Measurements from ENCODE around the gene CRACR2B.

CRACR2B gene

DNA sequence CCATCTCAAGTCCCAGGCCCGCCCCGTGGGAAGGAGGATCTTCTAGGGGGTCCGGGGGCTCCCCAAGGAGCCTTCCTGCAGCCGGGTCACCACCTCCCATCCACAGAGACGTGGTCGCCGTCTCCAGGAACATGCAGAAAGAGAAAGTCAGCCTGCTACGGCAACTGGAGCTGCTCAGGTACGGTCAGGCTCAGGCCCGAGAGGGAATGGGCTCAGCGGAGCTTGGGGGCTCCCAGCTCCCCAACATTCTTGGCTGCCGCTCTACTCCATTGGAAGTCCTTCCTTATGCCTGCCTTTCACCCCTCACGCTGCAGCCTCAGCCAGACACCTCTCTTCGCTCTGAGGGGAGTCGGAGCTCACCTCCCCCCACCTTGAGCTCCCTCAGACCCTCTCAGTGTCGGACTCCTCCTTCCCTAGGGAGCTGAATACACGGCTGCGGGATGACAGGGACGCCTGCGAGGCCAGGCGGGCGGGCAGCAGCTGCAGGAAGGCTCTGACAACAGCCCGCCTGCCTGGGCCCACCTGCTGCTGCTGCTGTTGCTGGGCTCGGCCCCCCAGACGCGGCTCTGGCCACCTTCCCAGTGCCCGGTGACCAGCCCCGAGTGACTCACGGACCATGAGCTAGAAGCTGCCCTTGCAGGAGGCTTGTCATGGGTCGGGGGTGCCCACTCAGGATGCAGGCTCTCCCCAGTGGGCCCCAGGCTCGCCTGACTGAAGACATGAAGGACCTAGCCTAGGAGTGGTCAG lies 3.6 kb downstream of the CRACR2B start:
- in situ Hi-C loops (cut with MboI; ENCODE audit: low sequenced_read_pairs, unreplicated experiment) = no loop called here
- DNase-seq (ENCODE audit: low spot score) = no peak
- TF ChIP-seq, protein P1, sequence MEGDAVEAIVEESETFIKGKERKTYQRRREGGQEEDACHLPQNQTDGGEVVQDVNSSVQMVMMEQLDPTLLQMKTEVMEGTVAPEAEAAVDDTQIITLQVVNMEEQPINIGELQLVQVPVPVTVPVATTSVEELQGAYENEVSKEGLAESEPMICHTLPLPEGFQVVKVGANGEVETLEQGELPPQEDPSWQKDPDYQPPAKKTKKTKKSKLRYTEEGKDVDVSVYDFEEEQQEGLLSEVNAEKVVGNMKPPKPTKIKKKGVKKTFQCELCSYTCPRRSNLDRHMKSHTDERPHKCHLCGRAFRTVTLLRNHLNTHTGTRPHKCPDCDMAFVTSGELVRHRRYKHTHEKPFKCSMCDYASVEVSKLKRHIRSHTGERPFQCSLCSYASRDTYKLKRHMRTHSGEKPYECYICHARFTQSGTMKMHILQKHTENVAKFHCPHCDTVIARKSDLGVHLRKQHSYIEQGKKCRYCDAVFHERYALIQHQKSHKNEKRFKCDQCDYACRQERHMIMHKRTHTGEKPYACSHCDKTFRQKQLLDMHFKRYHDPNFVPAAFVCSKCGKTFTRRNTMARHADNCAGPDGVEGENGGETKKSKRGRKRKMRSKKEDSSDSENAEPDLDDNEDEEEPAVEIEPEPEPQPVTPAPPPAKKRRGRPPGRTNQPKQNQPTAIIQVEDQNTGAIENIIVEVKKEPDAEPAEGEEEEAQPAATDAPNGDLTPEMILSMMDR (IDR thresholded peaks at IDR 0.05; ENCODE audit: borderline replicate concordance, control extremely low read depth, extremely low read depth, insufficient read depth, missing control alignments) = no peak

DNA sequence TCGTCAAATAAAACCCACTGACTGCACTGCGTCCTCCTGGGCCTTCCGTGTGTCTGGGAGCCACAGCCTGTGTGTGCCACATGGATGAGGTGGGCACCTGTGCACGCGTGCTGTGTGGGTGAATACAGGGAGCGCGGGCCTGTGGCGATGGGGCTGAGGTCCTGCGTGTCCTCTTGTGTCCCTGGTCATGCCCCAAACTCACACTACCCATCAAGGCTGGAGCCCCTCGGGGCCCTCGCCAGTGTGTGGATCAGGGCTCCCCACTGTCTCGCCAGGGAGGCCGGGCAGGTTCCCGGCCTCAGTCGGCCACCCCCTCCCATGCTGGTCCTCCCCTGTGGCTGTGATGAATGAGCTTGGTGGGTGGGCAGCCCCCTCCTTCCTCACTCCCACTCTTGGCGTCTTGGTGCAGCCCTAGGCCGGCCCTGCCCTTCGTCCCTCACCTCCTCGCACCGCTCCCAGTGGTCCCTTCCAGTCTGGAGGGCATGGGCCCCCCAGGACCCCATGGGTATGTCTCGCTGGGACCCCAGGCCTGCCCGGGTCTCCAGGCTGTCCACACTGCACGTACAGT lies 4.3 kb downstream of the CRACR2B start:
- DNase-seq (ENCODE audit: low spot score) = no peak
- in situ Hi-C loops (cut with MboI; ENCODE audit: low sequenced_read_pairs, unreplicated experiment) = no loop called here
- TF ChIP-seq, protein P1 (IDR thresholded peaks at IDR 0.05; ENCODE audit: borderline replicate concordance, control extremely low read depth, extremely low read depth, insufficient read depth, missing control alignments) = no peak

DNA sequence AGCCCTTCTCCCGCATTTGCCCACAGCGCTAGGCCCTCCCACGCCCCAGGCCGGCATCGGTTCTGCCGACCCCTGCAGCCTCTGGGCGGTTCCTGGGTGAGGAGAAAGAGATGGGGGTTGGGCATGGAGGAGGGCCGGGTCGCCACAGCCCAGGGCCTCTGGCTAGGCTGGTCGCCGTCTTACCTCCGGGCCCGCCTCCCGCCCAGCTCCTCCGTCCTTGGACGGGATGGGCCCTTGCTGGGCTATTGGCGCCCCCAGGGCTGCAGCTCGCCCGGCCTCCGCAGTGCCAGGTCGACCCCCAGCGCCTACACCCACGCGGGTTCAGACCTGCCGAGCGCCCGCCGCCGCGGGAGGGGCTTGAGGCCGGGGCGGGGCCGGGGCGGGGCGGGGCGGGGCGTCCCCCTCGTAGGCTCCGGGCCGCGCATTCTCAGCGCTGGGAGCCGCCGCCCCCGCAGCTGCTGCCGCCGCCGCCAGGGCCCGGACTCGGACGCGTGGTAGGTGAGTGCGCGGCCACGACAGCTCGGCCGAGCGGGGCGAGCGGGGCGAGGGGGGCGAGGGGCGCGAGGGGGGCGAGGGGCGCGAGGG lies 4.9 kb downstream of the CRACR2B start, which contains the start of gene CD151:
Gene CD151, plus strand, starts transcription at position 424 of the 585 bp plus-strand sequence. CDS start 3,118 bp downstream, outside the sequence.
- DNase-seq (ENCODE audit: low spot score) = peak; percentile 86
- TF ChIP-seq, protein P1 (IDR thresholded peaks at IDR 0.05; ENCODE audit: borderline replicate concordance, control extremely low read depth, extremely low read depth, insufficient read depth, missing control alignments) = no peak
- in situ Hi-C loops (cut with MboI; ENCODE audit: low sequenced_read_pairs, unreplicated experiment) = no loop called here

DNA sequence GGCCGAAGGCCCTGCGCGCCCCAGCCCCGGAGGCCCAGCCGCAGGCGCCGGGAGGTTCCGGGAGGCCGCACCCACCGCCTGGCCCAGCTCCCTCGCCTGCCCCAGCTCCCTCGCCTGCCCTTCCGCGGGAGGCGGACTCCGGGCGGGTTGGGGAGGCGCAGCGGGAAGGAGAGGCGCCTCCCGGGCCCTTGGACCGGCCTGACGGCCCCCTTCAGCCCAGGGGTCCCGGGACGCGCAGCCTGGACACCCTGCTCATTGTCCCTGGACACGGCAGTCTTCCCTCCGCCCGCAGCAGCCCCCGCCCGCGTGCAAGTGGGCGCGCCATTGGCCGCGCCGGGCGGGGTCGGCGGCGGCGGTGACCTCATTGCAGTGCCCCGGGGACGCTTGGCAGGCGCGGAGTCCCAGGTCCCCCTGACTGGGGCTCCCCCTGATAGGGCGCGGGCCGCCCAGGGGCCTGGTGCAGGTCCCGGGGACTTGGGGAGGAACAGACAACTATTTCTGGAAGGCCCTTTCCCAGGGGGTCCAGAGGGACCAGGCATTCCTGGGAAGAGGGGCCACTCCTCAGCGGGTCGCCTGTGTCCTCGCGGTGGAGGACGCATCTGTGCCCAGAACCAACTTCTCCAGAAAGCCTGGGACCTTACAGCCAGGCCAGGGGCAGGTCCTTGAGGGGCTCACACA lies 5.5 kb downstream of the CRACR2B start:
- TF ChIP-seq, protein P1 (IDR thresholded peaks at IDR 0.05; ENCODE audit: borderline replicate concordance, control extremely low read depth, extremely low read depth, insufficient read depth, missing control alignments) = no peak

DNA sequence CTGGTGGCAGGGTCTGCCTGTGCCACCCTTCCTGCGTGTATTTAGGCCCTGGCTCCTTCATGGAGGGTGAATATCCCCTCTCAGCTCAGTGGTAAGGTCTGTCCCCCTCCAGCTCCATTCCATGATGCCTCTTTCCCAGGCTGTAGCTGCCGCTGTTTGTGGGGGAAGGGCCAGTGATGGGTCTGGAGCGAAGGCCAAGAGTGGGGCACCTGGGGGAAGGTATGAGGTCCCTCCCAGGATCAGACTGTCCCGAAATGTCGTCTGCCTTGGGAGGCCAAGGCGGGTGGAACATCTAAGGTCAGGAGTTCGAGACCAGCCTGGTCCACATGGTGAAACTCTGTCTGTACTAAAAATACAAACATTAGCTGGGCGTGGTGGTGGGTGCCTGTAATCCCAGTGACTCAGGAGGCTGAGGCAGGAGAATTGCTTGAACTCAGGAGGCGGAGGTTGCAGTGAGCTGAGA lies 6.2 kb downstream of the CRACR2B start:
- DNase-seq (ENCODE audit: low spot score) = no peak
- in situ Hi-C loops (cut with MboI; ENCODE audit: low sequenced_read_pairs, unreplicated experiment) = no loop called here
- TF ChIP-seq, protein P1 (IDR thresholded peaks at IDR 0.05; ENCODE audit: borderline replicate concordance, control extremely low read depth, extremely low read depth, insufficient read depth, missing control alignments) = no peak

More for the DNA sequence above, 5.5 kb downstream of the CRACR2B start:
- in situ Hi-C loops (cut with MboI; ENCODE audit: low sequenced_read_pairs, unreplicated experiment) = no loop called here
- DNase-seq (ENCODE audit: low spot score) = peak; percentile 76
